ENCODE data around the gene WNT16. TPM values are rescaled to one million over a fixed set of nuclear protein-coding genes. Genes with fewer than 3 reads are reported as not detected.

Gene WNT16
- total RNA-seq, 1 donor from 2014 or later, result not detected

- DNase-seq (no peak), ATAC-seq (no peak)
- H3K36me3 ChIP-seq, result peaks cover 16% of the 10 kb centered on the region
- no peaks in the 10 kb centered on the region for H3K27me3 ChIP-seq
- TF ChIP-seq CTCF (IDR thresholded peaks at IDR 0.05), result no peak
- intact Hi-C loops (cut with DNase I), result no loop called here
- no peaks in the 10 kb centered on the region for H3K9me3 ChIP-seq
- H3K4me3 ChIP-seq, result no peak overlapping the region
- H3K4me1 ChIP-seq, result peaks cover 13% of the 10 kb centered on the region
- peak overlapping the region; percentile 33 for H3K27ac ChIP-seq
Observed at GRCh38 chr7:121372376-121373010, 43.7 kb downstream of the WNT16 start.

DNA sequence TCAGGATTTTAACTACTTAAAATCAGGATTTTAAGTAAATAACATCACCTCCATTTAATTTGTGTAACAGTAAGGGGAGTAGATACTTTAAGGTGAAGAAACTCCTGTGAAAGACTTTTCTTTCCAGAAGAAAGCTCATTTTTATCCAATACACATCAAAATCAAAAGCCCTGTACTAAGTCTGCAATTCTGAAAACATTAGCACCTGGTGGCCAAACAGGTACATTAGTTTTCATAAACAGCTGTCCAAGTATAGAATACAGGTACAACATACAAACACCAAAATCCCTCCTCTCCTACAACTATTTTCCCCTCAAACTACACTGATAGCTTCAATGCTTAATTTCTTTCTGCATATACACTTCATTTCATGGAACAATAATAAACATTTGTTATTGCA is 44.4 kb downstream of the WNT16 start:
- H3K4me1 ChIP-seq, result peaks cover 13% of the 10 kb centered on the region
- no peak overlapping the region for H3K4me3 ChIP-seq
- H3K27me3 ChIP-seq, result no peaks in the 10 kb centered on the region
- intact Hi-C loops (cut with DNase I), result no loop called here
- DNase-seq, result no peak
- H3K9me3 ChIP-seq, result no peaks in the 10 kb centered on the region
- H3K36me3 ChIP-seq, result peaks cover 22% of the 10 kb centered on the region
- ATAC-seq, result no peak
- H3K27ac ChIP-seq, result peak overlapping the region; percentile 33
- no peak for TF ChIP-seq CTCF (IDR thresholded peaks at IDR 0.05)

DNA sequence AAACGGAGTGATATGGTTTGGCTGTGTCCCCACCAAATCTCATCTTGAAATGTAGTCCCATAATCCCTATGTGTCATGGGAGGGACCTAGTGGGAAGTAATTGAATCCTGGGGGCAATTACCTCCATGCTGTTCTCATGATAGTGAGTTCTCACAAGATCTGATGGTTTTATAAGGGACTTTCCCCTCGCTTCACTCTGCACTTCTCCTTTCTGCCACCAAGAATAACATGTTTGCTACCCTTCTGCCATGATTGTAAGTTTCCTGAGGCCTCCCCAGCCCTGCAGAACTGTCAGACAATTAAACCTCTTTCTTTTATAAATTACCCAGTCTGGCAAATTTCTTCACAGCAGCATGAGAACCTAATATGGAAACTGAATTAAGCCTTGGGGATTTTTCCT is 48.2 kb downstream of the WNT16 start:
- Histone ChIP-seq H3K4me1 (peaks cover 13% of the 10 kb centered on the region), H3K4me3 (no peak overlapping the region), H3K27me3 (no peaks in the 10 kb centered on the region), H3K36me3 (peaks cover 15% of the 10 kb centered on the region), H3K27ac (no peak overlapping the region), H3K9me3 (no peaks in the 10 kb centered on the region)
- DNase-seq (no peak), ATAC-seq (no peak)
- intact Hi-C loops (cut with DNase I), result no loop called here
- TF ChIP-seq CTCF (IDR thresholded peaks at IDR 0.05), result no peak

DNA sequence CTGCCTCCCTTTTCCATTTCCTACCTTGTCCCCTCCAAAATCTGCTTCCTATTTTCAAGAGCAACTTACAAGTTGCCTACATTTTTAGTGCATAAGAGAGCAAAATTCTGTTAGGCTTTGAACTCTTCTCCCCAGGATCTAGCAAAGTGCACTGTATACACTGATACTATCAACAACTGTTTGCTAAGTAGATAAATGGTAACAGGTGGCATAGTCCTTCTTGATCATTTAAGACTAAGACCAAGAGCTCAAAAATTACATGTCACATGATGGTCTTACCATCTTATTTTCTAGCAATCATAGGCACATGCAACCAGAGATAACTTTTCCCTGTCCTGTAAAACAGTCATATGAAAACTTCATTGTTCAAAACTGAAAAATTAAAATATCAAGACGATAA is 51.1 kb downstream of the WNT16 start:
- no peaks in the 10 kb centered on the region for H3K27me3 ChIP-seq
- peaks cover 15% of the 10 kb centered on the region for H3K36me3 ChIP-seq
- no peaks in the 10 kb centered on the region for H3K9me3 ChIP-seq
- H3K4me3 ChIP-seq, result no peak overlapping the region
- no peak for TF ChIP-seq CTCF (IDR thresholded peaks at IDR 0.05)
- H3K4me1 ChIP-seq, result peaks cover 16% of the 10 kb centered on the region
- no peak overlapping the region for H3K27ac ChIP-seq
- DNase-seq, result no peak
- no peak for ATAC-seq
- intact Hi-C loops (cut with DNase I), result no loop called here

DNA sequence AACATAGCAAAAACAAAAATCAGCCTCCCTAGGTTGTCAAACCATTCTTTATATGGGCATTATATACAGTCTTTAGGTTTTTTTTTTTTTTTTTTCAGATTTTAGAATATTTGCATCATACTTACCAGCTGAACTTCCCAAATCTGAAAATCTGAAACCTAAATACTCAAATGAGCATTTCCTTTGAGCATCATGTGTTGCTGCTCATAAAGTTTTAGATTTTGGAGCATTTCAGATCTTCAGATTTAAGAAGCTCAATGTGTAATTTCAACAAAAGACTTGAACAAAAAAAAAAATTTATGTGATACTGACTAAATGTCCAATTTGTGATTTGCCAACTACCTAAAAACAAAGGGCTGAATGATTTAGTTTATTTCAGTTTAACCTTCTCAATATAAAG is 53.7 kb downstream of the WNT16 start:
- peaks cover 28% of the 10 kb centered on the region for H3K4me1 ChIP-seq
- no peak overlapping the region for H3K4me3 ChIP-seq
- no peak overlapping the region for H3K27ac ChIP-seq
- ATAC-seq (no peak), DNase-seq (no peak)
- H3K27me3 ChIP-seq, result no peaks in the 10 kb centered on the region
- H3K36me3 ChIP-seq, result peaks cover 10% of the 10 kb centered on the region
- intact Hi-C loops (cut with DNase I), result no loop called here
- H3K9me3 ChIP-seq, result no peaks in the 10 kb centered on the region
- TF ChIP-seq CTCF (IDR thresholded peaks at IDR 0.05), result no peak
